ENCODE measurements around the gene FARP1.
A peak's percentile ranks its signal among the peaks of the same experiment; 100 is the strongest.

The FARP1 gene

DNA sequence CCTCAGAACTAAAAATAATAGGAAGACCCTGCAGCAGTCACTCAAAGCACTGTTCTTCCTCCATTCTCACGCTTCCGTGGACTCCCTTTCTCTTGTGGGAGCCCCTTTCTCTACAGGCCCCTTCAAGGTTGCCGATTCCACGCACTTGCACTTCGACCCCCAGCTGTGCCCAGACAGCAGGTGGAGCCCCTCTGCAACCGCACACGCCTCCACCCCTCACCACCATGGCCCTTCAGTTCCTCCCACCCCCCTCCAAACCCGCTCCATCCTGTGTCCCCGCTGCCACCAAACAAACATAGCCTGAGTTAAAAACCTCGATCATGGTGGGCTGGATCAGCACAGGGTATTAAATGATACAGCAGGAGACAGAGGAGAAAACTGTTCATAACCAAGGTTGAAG, 331.4 kb downstream of the FARP1 start:
- DNase-seq = no peak

- DNase-seq = no peak
Observed at GRCh38 chr13:98474761-98475160, 331.9 kb downstream of the FARP1 start.

DNA sequence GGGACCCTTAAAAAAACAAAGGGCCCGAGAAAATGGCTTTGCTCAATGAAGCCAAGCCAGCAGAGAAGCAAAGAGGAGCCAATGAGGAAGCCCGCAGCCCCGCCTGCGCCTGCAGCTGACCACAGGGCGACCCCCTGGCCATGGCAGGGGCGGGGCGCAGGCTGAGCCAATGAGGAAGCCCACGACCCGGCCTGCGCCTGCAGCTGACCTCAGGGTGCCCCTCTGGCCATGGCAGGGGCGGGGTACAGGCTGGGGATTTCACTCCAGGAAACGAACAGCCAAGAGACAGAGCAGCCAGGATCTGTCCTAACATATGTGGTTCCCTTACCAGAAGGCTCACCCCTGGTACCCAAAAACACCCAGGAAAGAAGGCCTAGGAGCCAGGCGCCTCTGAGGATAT, 332.6 kb downstream of the FARP1 start:
- no peak for DNase-seq

DNA sequence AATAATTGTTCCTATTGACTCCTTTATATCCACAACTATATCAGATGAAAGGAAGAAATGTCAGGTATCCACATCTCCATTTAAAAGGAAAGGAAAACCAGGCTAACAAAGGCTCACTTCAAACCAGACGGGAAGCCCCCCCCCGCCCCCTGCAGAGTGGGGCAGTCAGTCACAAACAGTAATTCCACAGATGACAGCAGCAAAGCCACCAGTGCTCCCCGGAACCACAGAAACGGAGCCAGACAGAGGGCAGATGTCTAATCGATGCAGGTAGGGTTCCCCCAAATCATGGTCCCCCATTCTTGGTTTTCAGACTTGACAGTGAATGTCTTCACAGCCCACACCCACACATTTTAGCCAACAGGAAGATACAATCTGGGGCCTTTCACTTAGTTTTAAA, 333.2 kb downstream of the FARP1 start:
- DNase-seq = no peak

DNA sequence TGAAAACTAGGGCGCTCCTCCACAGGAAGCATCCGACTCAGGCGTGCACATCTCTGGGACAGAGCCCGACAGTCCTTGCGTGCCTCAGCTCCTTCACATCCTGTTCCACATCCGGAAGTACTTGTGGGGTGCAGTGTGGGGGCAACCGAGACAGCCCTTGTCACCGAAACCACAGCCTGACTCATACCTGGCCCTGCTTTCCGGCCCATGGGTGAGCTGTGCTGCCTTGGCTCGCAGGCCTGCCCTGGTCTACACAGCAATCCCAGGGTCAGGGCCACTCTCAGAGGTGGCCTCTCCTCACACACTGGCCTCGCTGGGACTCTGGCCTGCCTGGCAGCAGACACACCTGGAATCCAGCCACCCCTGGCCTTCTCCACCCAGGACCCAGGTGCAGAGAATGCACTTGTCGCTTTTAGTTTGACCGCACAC, 333.7 kb downstream of the FARP1 start:
- no peak for DNase-seq

GRCh38 chr13:98478189-98479129, 335.6 kb downstream of the FARP1 start:
- DNase-seq = no peak

- DNase-seq = no peak
Observed at GRCh38 chr13:98479496-98480003, 336.7 kb downstream of the FARP1 start.

DNA sequence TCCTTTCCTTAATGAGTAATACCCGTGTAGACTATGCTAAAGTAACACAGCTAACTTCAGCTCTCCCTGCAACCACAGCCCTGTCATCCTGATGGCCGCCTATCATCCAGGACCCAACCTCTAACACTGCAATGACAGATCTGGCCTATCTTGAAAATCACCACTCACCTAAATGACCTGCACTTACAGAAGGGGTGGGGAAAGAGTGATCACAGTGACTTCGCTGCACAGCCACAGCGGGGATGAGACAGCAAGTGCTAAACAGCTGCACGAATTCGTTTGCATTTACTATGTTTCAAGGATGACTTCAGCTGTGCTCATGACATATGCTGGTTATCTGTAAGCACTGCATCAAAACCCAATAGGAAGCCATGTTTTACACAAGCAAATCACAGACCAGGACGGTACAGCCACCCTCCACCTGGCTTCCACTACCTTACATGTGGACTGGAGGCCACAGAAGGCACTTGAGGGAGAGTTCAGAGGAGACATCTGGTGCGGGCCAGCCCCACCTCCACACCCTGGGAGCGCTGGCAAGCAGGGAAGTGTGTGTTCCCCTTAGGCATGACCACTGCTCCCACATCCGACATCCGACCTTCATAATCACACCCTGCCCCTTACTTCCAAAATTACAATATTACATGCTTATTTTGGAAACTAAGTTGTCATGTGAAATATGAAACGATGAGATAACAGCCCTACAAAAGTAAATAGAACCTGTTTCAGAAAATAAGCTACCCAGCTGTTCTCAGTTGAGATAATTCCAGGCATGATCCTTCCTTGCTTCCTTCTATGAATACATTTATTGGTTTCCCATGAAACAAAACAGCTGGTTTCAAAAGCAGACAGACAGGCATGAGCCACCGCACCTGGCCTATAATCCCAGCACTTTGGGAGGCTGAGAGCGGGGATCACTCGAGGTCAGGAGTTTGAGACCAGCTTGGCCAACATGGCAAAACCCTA, 338.3 kb downstream of the FARP1 start:
- peak; percentile 63 for DNase-seq

- no peak for DNase-seq
Observed at GRCh38 chr13:98482476-98483444, 339.9 kb downstream of the FARP1 start.

- no peak for DNase-seq
Observed at GRCh38 chr13:98483601-98484288, 340.9 kb downstream of the FARP1 start.

GRCh38 chr13:98484289-98485219, 341.7 kb downstream of the FARP1 start:
- peak; percentile 79 for DNase-seq

GRCh38 chr13:98485561-98485960, 342.7 kb downstream of the FARP1 start:
- no peak for DNase-seq

GRCh38 chr13:98486412-98486811, 343.5 kb downstream of the FARP1 start:
- no peak for DNase-seq

DNA sequence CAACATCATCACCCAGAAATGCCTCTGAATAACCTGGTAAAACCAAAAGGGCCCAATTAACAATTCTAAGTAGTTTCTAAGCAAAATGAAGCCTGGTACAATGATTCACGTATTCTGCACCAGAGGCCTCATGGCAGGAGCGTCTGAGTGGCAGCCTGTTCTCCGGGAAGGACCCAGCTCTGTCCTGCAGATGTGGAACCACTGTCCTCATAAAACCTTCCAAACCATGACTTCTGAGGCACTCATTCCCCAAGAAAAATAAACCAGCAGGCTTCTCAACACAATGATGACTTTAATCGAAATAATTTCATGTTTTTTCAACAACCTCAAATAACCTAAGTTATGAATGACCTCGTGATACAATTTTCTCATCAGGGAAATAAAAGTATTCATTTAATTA, 344.1 kb downstream of the FARP1 start:
- DNase-seq = no peak

DNA sequence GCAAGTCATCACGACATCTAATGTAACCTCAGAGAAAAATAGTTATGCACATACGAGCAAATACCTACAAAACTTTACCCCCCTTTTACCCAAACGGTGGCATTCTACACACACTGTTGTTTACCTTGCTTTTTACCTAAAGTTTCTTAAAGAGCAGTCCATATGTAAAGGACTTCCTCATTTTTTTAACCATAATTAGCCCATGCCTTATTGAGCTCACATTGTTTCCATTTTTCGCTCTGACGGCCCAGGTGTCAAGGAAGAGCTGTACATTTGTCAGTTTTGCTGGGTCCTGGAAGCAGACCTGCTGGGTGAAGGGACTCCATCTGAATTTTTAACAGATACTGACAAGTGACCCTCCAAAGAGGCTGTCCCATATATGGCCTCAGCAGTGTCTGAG, 344.6 kb downstream of the FARP1 start:
- no peak for DNase-seq

DNA sequence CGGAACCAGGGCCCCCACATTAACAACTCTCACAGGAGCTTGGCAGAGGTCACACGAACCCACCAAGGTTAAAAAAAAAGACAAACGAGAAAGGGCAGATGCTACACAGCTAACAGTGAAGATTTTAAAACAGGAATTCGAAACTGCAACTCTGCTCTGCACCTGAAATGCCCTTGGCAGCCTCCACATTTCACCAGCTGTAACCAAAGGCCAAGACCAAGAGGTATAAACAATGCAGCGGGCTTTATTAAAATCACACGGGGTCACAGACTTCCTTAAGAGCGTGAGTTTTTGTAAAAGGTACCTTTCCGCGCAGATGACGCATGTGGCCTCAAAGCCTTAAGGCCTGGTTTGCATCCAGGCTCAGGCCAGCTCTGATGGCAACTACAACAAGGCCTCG, 345.8 kb downstream of the FARP1 start:
- no peak for DNase-seq

DNA sequence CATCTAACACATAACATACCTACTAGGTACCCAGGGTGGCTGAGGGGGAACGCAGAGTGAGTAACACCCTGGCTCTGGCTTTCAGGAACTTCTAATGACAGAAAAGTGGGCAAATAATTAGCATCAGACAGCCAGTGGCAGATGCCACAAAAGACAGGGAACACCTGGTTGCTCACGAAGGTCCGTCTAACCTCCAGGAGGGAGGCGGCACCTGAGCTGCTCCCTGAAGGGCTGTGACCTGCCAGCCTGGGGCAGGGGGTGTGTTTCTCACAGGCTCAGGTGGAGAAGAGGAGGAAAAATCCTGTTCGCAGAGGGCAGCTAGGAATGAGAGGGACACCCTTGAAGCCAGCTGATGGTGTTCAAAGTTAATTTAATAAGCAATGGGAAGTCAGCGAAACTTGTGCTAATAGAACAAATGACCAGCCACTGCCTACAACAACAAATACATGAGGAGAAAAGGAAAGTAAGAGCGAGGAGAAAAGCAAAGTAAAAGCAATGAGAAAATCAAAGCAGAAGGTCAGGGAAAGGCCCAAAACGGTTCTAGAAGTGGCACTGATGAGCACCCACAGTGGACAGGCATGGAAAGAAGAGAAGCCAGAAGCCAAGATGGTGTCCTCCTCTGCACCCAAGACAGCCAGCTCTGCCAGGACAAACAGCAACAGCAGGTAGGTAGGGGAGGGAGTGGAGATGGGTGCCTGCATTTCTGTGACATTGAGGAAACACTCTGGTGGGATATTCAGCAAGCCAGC, 346.7 kb downstream of the FARP1 start:
- no peak for DNase-seq

DNA sequence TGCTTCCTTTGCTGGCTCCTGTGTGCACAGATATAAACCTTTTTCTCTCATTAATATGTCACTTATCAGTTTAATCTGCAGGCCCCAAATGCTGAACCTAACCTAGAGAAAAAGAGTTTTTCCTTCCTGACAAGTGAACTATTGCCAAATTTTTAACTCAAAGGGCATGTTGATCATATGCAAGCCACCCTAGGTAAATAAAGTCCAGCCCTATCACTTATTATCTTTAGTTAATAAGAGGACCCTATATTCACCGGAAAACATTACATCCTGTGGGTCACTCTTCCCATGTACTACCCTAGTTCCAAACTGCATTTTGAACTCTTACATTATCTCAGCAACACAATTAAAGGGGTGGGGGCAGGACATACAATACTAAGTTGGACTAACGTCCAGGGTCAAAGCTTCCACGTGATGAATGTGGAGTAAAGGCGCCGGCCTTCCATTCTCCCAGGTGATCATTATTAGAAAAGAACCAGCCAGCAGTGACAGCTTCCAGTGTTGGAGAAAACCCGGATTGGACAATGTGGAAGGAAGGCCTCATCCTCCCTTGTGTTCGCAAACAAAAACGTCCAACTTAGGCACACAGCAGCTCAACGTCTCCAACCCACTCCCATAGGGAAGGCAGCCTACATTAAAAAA, 347.4 kb downstream of the FARP1 start:
- DNase-seq = no peak

GRCh38 chr13:98490866-98491265, 348.0 kb downstream of the FARP1 start:
- no peak for DNase-seq
